Stimulated activated CD8-positive, alpha-beta memory T cell treated with anti-CD3 and anti-CD28 coated beads, Interleukin-12 subunit alpha, Interleukin-12 subunit beta, amount 100 ng/mL, for 1 hour (primary cell): ENCODE data around the gene IPCEF1.

ENCODE experiments used
- DNase-seq: peaks from one replicate; pipeline ENCODE4 v3.0.0-alpha.2; 2020; ENCODE audit warnings: low read depth

The IPCEF1 gene

GRCh38 chr6:154164397-154164796 is 192.2 kb downstream of the IPCEF1 start:
- DNase-seq, result no peak

- no peak for DNase-seq
Measured at GRCh38 chr6:154161689-154162088, 194.9 kb downstream of the IPCEF1 start.

- no peak for DNase-seq
Measured at GRCh38 chr6:154159126-154159525, 197.5 kb downstream of the IPCEF1 start.

DNA sequence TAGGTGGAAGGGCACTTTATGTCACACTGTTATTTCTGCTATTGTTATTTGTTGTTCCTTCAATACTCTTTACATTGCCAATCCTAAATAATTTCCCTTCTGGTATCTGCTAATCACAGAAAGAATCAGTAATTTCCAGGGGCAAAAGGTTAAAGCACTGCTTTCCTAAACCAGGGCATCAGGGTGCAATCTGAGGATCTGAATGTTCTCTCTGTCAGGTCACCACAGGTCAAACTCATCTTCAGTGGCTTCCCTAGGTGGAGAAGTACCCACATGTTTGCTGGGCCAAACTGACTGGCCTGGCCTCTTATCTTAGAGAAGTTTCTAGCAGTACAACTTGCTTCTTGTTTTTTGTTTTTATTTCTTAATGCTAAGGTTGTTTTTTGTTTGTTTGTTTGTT is 198.9 kb downstream of the IPCEF1 start:
- no peak for DNase-seq

GRCh38 chr6:154157082-154157481 is 199.5 kb downstream of the IPCEF1 start:
- DNase-seq, result no peak

GRCh38 chr6:154156135-154156896 is 200.3 kb downstream of the IPCEF1 start:
- peak; percentile 26 for DNase-seq

DNA sequence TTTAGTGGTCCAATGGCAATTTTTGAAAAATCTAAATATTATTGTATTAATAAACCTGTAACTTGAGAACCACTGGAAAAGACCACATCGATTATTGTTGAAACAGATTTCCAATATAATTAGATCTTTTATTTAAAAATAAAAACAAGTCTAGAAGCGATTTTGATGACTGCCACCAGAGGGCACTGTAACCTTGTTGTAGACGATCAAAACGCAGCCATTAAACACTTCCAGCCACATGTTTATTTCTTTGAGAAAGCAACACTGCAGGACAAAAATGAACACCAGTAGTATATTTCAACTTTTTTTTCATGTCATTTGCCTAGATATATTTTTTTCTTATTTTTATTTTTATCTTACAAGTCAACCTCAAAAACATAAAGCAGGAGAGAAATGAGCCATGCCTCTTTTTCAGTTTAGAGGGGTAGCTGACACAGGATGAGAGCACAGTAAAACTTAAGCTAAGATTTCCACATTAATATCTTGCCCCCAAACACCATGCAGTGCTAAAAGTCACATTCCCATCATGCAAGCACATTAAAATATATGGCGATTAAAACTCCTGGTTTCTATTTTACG is 202.1 kb downstream of the IPCEF1 start:
- DNase-seq, result peak; percentile 60

DNA sequence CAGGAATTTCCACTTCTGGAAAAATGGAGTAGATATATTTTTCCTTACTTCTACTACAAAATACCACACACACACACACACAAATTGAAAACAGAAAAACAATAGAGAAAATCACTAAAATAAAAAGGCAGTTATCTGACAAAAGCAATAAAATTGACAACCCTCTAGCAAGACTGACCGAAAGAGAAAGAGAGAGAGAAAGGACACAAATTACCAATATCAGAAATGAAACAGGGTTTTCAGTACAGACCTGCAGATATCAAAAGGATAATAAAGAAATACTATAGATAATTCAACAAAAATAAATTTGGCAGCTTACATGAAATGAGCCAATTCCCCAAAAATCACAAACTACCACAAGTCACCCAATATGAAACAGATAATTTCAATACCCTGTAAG is 212.8 kb downstream of the IPCEF1 start:
- DNase-seq, result no peak

GRCh38 chr6:154140743-154141142 is 215.9 kb downstream of the IPCEF1 start:
- no peak for DNase-seq

DNA sequence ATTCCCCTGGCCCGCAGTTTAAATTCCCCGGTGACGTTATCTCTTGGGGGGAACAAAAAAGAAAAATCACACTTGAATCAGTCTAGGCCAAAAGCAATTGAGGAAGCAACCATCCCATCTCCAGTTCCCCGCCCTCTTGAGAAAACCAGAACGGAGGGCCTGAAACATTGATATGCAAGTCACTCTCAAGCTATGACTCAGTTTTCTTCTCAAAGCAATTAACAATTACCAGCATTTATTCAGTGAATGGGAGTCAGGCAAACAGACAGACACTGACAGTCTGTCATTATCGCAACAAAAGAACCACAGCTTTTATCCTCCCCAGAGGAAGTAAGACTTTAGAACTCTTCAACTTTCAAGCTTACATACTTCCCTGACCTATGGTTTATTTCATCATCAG is 216.7 kb downstream of the IPCEF1 start:
- no peak for DNase-seq

DNA sequence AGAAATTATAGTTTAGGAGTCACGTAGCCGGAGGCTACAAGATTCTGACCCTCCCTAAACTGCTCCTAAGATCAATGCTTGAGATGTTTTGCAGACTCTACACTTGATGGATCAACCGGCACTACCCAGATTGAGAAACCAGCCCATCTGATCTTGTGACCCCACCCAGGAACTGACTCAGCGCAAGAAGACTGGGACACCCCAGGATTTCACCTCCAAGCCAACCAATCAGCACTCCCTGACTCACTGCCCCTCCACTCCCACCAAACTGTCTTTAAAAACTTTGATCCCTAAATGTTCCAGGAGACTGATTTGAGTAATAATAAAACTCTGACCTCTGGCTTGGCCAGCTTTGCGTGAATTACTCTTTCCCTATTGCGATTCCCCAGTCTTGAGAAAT is 217.8 kb downstream of the IPCEF1 start:
- no peak for DNase-seq

DNA sequence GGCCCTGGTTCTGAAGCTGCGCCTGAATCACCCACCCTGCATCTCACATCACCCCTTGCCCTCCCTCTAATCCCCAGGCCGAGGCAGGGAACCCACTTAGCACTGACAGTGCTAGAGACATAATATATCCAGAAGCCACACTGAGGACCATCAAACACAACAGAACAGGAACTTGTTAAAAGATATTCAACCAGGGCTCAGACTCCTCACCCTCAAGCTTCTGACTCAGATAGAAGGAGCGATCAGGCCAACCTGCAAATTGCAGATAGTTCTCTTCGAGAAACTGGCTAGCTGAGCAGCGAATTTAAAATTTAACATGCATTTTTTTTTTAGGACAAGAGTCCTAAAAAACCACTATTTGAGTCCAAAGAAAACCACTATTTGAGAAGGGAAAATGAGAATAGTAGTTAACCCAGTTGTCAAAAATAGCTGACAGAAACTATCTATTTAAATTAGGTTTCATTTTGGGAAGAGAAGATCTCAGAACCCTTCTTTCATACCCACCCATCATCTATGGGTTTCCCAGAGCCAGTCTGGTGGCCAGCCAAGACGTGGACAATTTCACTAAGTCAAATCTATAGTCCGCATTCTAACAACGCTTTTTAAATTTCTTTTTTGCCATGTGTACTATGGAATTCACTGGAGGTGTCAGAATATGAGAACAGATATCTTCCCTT is 222.0 kb downstream of the IPCEF1 start:
- DNase-seq, result no peak

DNA sequence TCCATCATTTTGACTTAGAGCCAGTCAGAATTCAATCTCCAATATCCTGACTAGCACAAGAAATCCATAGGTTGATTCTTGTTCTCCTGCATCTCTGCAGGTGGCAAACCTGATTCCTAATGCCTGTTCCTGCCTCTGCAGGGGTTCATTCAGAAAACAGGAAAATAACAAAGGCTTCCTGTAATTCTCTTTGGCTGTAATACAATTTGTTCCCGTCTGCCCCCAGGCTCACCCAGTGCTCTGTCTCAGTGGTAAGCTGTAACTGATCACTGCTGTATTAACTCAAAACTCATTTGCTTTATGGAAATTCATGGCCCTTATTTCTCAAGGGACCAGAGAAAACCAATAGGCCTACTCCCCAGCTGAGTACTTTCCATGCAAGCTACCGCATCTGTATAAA is 228.9 kb downstream of the IPCEF1 start:
- no peak for DNase-seq

DNA sequence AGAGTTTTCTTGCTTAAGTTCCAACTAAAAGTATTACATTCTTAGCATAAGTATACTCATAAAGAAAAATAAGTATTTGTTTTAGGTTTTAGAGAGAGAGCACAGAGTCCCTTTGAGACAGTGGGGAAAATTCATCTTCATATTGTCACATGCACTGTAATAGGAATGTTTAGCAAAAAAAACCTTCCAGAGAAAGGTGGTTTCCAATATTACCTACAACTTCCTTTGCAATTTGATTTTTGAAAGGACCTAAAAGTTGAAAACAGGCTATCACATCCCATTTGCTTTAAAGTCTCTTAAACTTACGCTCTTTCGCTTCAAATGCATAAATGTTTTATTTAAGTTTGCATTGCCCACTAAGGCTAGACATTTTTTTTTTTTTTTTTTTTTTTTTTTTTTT is 231.2 kb downstream of the IPCEF1 start:
- DNase-seq, result no peak

GRCh38 chr6:154123155-154123956 is 233.2 kb downstream of the IPCEF1 start:
- no peak for DNase-seq

DNA sequence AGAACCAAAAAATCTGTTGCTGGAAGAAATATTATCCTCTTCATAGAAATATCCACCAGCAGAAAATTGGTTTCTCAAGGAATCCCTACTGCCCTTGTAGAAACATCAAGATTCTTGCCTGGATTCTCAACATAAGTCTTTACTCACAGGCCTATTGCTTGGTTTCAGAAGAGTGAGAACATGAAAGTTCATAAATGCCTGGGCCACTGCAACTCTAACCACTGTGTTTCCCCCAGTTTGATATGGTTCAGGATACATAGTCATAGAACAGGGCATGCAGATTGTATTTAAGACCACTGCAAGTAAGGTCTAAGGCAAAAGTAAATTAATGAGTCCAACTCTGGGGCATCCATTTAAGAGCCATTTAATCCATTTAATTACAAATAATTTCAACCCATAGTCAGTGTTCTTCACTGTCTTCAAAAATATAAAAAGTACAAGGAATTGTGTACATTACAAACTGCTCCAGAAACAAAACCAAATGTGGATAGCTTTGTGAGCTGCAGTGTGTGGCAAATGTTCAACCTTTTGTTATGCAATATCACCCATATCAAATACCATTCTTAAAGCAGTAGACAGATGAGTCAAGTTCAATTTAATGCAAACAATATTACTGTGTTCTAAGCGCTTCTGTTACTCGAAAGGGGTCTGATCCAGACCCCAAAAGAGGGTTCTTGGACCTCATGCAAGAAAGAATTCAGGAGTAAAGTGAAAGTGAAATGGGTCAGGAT is 234.2 kb downstream of the IPCEF1 start:
- no peak for DNase-seq

DNA sequence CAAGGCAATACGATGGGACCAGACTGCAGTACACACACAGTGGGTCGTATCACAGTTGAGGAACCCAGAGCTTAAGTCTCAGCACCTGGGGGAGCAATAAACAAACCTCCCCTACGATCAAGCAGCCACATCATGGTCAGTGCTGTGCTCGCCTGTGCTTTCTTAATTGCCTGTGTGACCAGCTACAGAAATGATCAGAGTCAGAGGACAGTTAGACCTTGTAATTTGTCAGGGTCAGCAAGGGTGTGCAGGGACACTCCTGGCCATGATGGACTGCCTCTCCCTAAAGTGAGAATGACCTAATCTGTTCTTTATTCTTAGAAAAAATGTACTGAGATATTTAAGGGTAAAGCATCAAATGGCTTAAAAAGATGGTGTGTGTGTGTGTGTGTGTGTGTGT is 239.1 kb downstream of the IPCEF1 start:
- no peak for DNase-seq

GRCh38 chr6:154113392-154113791 is 243.2 kb downstream of the IPCEF1 start:
- DNase-seq, result no peak

DNA sequence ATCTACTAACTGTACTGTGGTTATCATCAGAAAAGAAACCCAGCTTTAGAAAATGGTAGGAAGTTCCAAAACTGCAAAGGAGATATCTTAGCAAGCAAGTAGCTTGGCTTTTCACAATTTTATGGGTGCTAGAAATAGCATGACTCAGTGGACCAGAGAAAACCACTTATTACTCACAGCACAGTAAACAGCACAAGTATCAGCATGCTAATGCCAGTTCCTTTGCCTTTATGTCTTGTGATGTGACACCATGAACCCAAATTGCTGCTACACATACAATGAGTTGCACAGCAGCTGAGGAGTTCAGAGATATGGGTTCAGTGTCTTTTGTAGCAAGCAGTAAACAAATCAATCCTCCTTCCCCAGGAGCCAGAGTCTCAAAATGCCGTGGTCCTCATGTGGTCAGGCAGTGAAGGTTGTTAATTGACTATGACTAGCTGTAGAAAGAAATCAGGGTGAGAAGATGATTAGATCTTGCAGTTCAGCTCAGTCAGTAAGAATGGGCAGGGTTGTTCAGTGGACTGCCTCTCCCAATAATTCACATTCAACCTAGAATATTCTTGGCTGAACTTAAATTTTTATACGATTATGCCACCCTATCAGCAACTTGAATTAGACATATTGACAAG is 244.3 kb downstream of the IPCEF1 start:
- DNase-seq, result no peak

- DNase-seq, result no peak
Measured at GRCh38 chr6:154111025-154111424, 245.6 kb downstream of the IPCEF1 start.

GRCh38 chr6:154106251-154106650 is 250.4 kb downstream of the IPCEF1 start:
- DNase-seq, result no peak
